GM23338 (cell line): ENCODE data around the gene SAMHD1. TPM values are rescaled to one million over a fixed set of nuclear protein-coding genes. Genes with fewer than 3 reads are reported as not detected.

Experiments used
- ATAC-seq: fragments of 200-7000 bp; cut with Tn5 transposase; 3 replicates; pipeline ENCODE4 v1.9.1; 2020
- DNase-seq: peaks from one replicate; pipeline ENCODE4 v3.0.0-alpha.2; 2015; ENCODE audit warnings: low spot score
- H2AFZ ChIP-seq: fragments of 200-600 bp; sonication (generic); 2 replicates; pipeline ENCODE4 v1.8.0; 2016; ENCODE audit warnings: antibody characterized with exemption, mild to moderate bottlenecking, moderate library complexity
- H3F3A ChIP-seq: fragments of 200-600 bp; sonication (generic); replicated peaks from 2 replicates; pipeline ENCODE4 v1.8.0; 2017; ENCODE audit warnings: antibody characterized with exemption, mixed run types, low read depth
- H3K27ac ChIP-seq: fragments of 200-600 bp; sonication (generic); 2 replicates; pipeline ENCODE4 v1.6.1; 2016; ENCODE audit warnings: low read depth
- H3K27me3 ChIP-seq: fragments of 200-600 bp; sonication (generic); 2 replicates; pipeline ENCODE4 v1.8.0; 2016; ENCODE audit warnings: mild to moderate bottlenecking, mixed run types, moderate library complexity; ENCODE audit not compliant: insufficient read depth
- H3K36me3 ChIP-seq: fragments of 200-600 bp; sonication (generic); 2 replicates; pipeline ENCODE4 v1.8.0; 2016; ENCODE audit warnings: mild to moderate bottlenecking; ENCODE audit not compliant: insufficient read depth
- H3K4me1 ChIP-seq: fragments of 200-600 bp; sonication (generic); 2 replicates; pipeline ENCODE4 v1.8.0; 2016; ENCODE audit warnings: mild to moderate bottlenecking, moderate library complexity; ENCODE audit not compliant: insufficient read depth
- H3K4me2 ChIP-seq: fragments of 200-600 bp; sonication (generic); 2 replicates; pipeline ENCODE4 v1.7.1; 2017; ENCODE audit warnings: mixed run types
- H3K4me3 ChIP-seq: fragments of 200-600 bp; sonication (generic); 2 replicates; pipeline ENCODE4 v1.6.1; 2016; ENCODE audit warnings: mixed run types
- H3K79me2 ChIP-seq: fragments of 200-600 bp; sonication (generic); replicated peaks from 2 replicates; pipeline ENCODE4 v1.8.0; 2017; ENCODE audit warnings: mild to moderate bottlenecking; ENCODE audit not compliant: insufficient read depth
- H3K9me2 ChIP-seq: fragments of 200-600 bp; sonication (generic); 2 replicates; pipeline ENCODE4 v1.8.0; 2017; ENCODE audit not compliant: insufficient read depth
- H4K20me1 ChIP-seq: fragments of 200-600 bp; sonication (generic); replicated peaks from 2 replicates; pipeline ENCODE4 v1.8.0; 2017; ENCODE audit warnings: mild to moderate bottlenecking; ENCODE audit not compliant: insufficient read depth
- H3K27ac Mint-ChIP-seq: 2 replicates; pipeline ENCODE4 v1.8.0; 2020; ENCODE audit warnings: inconsistent platforms, mild to moderate bottlenecking, moderate library complexity, mixed read lengths
- H3K27me3 Mint-ChIP-seq: 3 replicates; pipeline ENCODE4 v1.8.0; 2022; ENCODE audit warnings: low read depth, mild to moderate bottlenecking, moderate library complexity, mixed read lengths, inconsistent platforms; ENCODE audit not compliant: insufficient read depth, poor library complexity
- H3K36me3 Mint-ChIP-seq: 3 replicates; pipeline ENCODE4 v1.8.0; 2021; ENCODE audit warnings: low read depth, mild to moderate bottlenecking, inconsistent platforms, moderate library complexity, mixed read lengths
- H3K4me1 Mint-ChIP-seq: 3 replicates; pipeline ENCODE4 v1.8.0; 2020; ENCODE audit warnings: mild to moderate bottlenecking, inconsistent platforms, mixed read lengths
- H3K4me3 Mint-ChIP-seq: 3 replicates; pipeline ENCODE4 v1.8.0; 2021; ENCODE audit warnings: moderate library complexity, mild to moderate bottlenecking, inconsistent platforms, mixed read lengths
- H3K9me3 Mint-ChIP-seq: 3 replicates; pipeline ENCODE4 v1.8.0; 2020; ENCODE audit warnings: moderate library complexity, mild to moderate bottlenecking, inconsistent platforms, mixed read lengths
- CREB1 ChIP-seq: fragments of 250-450 bp; sonication (Bioruptor Pico); IDR thresholded peaks from 2 replicates; pipeline ENCODE4 v1.5.0; 2020; ENCODE audit warnings: low read depth, mild to moderate bottlenecking, moderate library complexity
- JUNB ChIP-seq: IDR thresholded peaks from one replicate; pipeline ENCODE4 v1.6.1; 2016; ENCODE audit warnings: antibody characterized with exemption; ENCODE audit not compliant: unreplicated experiment
- STAT1 ChIP-seq: IDR thresholded peaks from one replicate; pipeline ENCODE4 v1.6.1; 2016; ENCODE audit warnings: antibody characterized with exemption; ENCODE audit not compliant: unreplicated experiment
- ZNF114 ChIP-seq: fragments of 250-450 bp; sonication (Bioruptor Pico); IDR thresholded peaks from 2 replicates; pipeline ENCODE4 v1.5.0; 2020; ENCODE audit warnings: mild to moderate bottlenecking, moderate library complexity
- ZNF331 ChIP-seq: fragments of 250-450 bp; sonication (Bioruptor Pico); IDR thresholded peaks from 2 replicates; pipeline ENCODE4 v1.5.0; 2020; ENCODE audit warnings: low read depth, mild to moderate bottlenecking, moderate library complexity
- polyA plus RNA-seq: library from polyadenylated mRNA; unstranded; fragments of >200 nt; fragmentation: Nextera tagmentation; extraction: Ambion mirVana; gene quantifications from 2 replicates; pipeline ENCODE4 v1.2.1, GENCODE V29; 2016
- total RNA-seq: library from RNA; depleted of rRNA; stranded (reverse); fragments of >200 nt; shearing (Covaris generic); gene quantifications from 2 replicates; pipeline ENCODE4 v1.2.3, GENCODE V29; 2014
- TF ChIP-seq, protein P1 (sequence below): fragments of 250-450 bp; sonication (Bioruptor Pico); IDR thresholded peaks from 2 replicates; pipeline ENCODE4 v1.5.0; 2020; ENCODE audit warnings: mild to moderate bottlenecking, moderate library complexity
- TF ChIP-seq, protein P2 (sequence below), 2 experiments: fragments of 200-600 bp in 1 of 2; sonication (generic) in 1 of 2; conservative IDR thresholded peaks; 2 replicates each; pipeline versions ENCODE4 v1.5.1 to v1.6.1; 2016 to 2017; ENCODE audit warnings: antibody characterized with exemption in 2 of 2, low read depth in 2 of 2, mild to moderate bottlenecking in 2 of 2, moderate library complexity in 1 of 2

The SAMHD1 gene
- total and polyA plus RNA-seq, 2 experiments from 2014 or later, result 21.9 to 45.4 TPM

DNA sequence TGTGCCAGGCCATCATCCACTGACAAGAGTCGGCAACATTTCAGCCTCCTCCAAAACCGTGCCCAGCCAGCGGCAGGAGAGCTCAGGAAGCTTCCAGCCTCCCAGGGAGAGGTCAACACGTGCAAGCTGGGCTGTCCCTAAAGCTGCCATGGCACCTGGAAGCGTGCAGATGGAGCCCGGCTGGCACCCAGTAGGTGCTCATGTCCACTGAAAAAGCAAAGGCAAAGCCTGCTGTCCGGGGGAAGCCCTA is 90.0 kb downstream of the SAMHD1 start (continued):
- TF ChIP-seq, protein P1, sequence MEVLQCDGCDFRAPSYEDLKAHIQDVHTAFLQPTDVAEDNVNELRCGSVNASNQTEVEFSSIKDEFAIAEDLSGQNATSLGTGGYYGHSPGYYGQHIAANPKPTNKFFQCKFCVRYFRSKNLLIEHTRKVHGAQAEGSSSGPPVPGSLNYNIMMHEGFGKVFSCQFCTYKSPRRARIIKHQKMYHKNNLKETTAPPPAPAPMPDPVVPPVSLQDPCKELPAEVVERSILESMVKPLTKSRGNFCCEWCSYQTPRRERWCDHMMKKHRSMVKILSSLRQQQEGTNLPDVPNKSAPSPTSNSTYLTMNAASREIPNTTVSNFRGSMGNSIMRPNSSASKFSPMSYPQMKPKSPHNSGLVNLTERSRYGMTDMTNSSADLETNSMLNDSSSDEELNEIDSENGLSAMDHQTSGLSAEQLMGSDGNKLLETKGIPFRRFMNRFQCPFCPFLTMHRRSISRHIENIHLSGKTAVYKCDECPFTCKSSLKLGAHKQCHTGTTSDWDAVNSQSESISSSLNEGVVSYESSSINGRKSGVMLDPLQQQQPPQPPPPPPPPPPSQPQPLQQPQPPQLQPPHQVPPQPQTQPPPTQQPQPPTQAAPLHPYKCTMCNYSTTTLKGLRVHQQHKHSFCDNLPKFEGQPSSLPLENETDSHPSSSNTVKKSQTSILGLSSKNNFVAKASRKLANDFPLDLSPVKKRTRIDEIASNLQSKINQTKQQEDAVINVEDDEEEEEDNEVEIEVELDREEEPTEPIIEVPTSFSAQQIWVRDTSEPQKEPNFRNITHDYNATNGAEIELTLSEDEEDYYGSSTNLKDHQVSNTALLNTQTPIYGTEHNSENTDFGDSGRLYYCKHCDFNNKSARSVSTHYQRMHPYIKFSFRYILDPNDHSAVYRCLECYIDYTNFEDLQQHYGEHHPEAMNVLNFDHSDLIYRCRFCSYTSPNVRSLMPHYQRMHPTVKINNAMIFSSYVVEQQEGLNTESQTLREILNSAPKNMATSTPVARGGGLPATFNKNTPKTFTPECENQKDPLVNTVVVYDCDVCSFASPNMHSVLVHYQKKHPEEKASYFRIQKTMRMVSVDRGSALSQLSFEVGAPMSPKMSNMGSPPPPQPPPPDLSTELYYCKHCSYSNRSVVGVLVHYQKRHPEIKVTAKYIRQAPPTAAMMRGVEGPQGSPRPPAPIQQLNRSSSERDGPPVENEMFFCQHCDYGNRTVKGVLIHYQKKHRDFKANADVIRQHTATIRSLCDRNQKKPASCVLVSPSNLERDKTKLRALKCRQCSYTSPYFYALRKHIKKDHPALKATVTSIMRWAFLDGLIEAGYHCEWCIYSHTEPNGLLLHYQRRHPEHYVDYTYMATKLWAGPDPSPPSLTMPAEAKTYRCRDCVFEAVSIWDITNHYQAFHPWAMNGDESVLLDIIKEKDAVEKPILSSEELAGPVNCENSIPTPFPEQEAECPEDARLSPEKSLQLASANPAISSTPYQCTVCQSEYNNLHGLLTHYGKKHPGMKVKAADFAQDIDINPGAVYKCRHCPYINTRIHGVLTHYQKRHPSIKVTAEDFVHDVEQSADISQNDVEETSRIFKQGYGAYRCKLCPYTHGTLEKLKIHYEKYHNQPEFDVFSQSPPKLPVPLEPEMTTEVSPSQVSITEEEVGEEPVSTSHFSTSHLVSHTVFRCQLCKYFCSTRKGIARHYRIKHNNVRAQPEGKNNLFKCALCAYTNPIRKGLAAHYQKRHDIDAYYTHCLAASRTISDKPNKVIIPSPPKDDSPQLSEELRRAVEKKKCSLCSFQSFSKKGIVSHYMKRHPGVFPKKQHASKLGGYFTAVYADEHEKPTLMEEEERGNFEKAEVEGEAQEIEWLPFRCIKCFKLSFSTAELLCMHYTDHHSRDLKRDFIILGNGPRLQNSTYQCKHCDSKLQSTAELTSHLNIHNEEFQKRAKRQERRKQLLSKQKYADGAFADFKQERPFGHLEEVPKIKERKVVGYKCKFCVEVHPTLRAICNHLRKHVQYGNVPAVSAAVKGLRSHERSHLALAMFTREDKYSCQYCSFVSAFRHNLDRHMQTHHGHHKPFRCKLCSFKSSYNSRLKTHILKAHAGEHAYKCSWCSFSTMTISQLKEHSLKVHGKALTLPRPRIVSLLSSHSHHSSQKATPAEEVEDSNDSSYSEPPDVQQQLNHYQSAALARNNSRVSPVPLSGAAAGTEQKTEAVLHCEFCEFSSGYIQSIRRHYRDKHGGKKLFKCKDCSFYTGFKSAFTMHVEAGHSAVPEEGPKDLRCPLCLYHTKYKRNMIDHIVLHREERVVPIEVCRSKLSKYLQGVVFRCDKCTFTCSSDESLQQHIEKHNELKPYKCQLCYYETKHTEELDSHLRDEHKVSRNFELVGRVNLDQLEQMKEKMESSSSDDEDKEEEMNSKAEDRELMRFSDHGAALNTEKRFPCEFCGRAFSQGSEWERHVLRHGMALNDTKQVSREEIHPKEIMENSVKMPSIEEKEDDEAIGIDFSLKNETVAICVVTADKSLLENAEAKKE (CRISPR knock-in tag), result no peak
- no peak for TF ChIP-seq ZNF331
- no peak for TF ChIP-seq STAT1
- TF ChIP-seq ZNF114 (CRISPR knock-in tag), result no peak
- TF ChIP-seq, protein P2, sequence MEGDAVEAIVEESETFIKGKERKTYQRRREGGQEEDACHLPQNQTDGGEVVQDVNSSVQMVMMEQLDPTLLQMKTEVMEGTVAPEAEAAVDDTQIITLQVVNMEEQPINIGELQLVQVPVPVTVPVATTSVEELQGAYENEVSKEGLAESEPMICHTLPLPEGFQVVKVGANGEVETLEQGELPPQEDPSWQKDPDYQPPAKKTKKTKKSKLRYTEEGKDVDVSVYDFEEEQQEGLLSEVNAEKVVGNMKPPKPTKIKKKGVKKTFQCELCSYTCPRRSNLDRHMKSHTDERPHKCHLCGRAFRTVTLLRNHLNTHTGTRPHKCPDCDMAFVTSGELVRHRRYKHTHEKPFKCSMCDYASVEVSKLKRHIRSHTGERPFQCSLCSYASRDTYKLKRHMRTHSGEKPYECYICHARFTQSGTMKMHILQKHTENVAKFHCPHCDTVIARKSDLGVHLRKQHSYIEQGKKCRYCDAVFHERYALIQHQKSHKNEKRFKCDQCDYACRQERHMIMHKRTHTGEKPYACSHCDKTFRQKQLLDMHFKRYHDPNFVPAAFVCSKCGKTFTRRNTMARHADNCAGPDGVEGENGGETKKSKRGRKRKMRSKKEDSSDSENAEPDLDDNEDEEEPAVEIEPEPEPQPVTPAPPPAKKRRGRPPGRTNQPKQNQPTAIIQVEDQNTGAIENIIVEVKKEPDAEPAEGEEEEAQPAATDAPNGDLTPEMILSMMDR (conservative IDR thresholded peaks at IDR 0.05; ENCODE audit: low read depth in 2 of 2), result no peak

DNA sequence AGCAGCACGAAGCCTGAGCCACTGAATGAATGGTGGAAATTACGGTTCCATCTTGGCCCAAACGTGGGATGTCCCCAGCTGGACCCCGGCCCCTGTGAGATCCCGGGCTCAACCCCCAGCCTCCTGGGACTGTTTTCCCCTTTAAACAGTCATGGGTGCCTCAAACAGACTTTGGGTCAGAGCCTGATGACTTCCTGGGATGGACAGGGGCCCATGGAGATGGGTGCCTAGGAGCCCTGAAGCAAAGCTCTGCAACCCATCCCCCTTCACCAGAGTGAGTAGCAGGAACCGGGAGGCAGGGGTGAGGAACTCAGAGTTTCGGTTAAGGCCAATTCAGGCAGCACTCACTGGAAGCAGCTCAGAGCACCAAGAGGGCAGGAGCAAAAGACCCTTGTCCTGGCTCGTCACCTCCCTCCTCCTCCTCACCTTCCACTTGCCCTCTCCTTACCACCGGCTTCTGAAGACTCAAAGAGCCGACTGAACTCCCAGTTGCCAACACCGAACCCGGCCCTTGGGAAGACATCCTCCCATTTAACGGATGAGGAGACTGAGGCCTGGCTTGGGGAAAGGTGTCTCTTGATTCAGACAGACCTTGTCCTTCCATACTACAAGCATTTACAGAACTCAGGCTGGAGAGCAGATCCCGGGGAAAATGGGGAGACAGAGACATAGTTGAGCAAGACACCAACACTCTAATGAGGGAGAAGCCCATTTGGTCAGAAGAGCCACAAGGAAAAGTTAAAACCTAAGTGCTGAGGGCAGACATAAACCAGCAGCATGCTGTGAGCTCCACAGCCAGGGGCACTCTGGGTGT is 90.5 kb downstream of the SAMHD1 start:
- no peak for TF ChIP-seq ZNF114 (CRISPR knock-in tag)
- no peak for TF ChIP-seq JUNB
- no peak for TF ChIP-seq ZNF331
- TF ChIP-seq STAT1, result no peak
- TF ChIP-seq CREB1 (CRISPR knock-in tag), result no peak
- Mint-ChIP-seq H3K4me1 (peaks cover 54% of the 10 kb centered on the region), H3K27ac (no peak overlapping the region), H3K27me3 (peaks cover 25% of the 10 kb centered on the region), H3K9me3 (no peaks in the 10 kb centered on the region), H3K36me3 (peaks cover 4% of the 10 kb centered on the region; the same call in 2 of the 3 replicates), H3K4me3 (peak overlapping the region; percentile 75; the same call in 2 of the 3 replicates)
- H3K4me1 ChIP-seq, result peaks cover 22% of the 10 kb centered on the region
- no peaks in the 10 kb centered on the region for H3F3A ChIP-seq
- DNase-seq (no peak), ATAC-seq (no peak)
- H3K79me2 ChIP-seq, result peaks cover 27% of the 10 kb centered on the region
- peaks cover 10% of the 10 kb centered on the region for H4K20me1 ChIP-seq
- no peaks in the 10 kb centered on the region for H3K9me2 ChIP-seq
- H3K4me2 ChIP-seq, result peak overlapping the region; percentile 32; the same call in 1 of the 2 replicates
- H2AFZ ChIP-seq, result no peak overlapping the region
- H3K27ac ChIP-seq, result no peak overlapping the region
- peak overlapping the region; percentile 73; the same call in 1 of the 2 replicates for H3K4me3 ChIP-seq
- H3K27me3 ChIP-seq, result peaks cover 25% of the 10 kb centered on the region
- H3K36me3 ChIP-seq, result no peaks in the 10 kb centered on the region
